ENCODE data around the gene ZCCHC14.
"Not testable (repeated sequence)": the region's sequence is repeated elsewhere in the genome, so short reads cannot be mapped to it uniquely, and the experiment has no call there.

The ZCCHC14 gene

GRCh38 chr16:87503232-87503937 lies 10.6 kb upstream of the ZCCHC14 start:
- not testable (repeated sequence) for H3K27ac ChIP-seq (ENCODE audit: low read length); H3K9ac ChIP-seq (ENCODE audit: low read depth, low read length); H3K27me3 ChIP-seq (ENCODE audit: insufficient read depth, low read length); H3K4me3 ChIP-seq (ENCODE audit: low read length); H3K9me3 ChIP-seq (ENCODE audit: insufficient read depth, low read depth, low read length); H3K4me1 ChIP-seq (ENCODE audit: insufficient read depth, low read length); H3K36me3 ChIP-seq (ENCODE audit: insufficient read depth, low read depth, low read length)

- Histone ChIP-seq H3K4me1 (ENCODE audit: insufficient read depth, low read length) (no peaks in the 10 kb centered on the region; the same call in 1 of the 2 replicates), H3K27ac (ENCODE audit: low read length) (no peak overlapping the region), H3K36me3 (ENCODE audit: insufficient read depth, low read depth, low read length) (no peaks in the 10 kb centered on the region), H3K27me3 (ENCODE audit: insufficient read depth, low read length) (no peaks in the 10 kb centered on the region), H3K9ac (ENCODE audit: low read depth, low read length) (no peak overlapping the region), H3K9me3 (ENCODE audit: insufficient read depth, low read depth, low read length) (no peaks in the 10 kb centered on the region; the same call in 1 of the 2 replicates), H3K4me3 (ENCODE audit: low read length) (no peak overlapping the region)
Observed at GRCh38 chr16:87502308-87502969, 9.6 kb upstream of the ZCCHC14 start.

GRCh38 chr16:87501117-87501516 lies 8.3 kb upstream of the ZCCHC14 start:
- Histone ChIP-seq H3K4me1 (ENCODE audit: insufficient read depth, low read length) (no peaks in the 10 kb centered on the region; the same call in 1 of the 2 replicates), H3K9me3 (ENCODE audit: insufficient read depth, low read depth, low read length) (no peaks in the 10 kb centered on the region; the same call in 1 of the 2 replicates), H3K27ac (ENCODE audit: low read length) (no peak overlapping the region), H3K36me3 (ENCODE audit: insufficient read depth, low read depth, low read length) (no peaks in the 10 kb centered on the region), H3K4me3 (ENCODE audit: low read length) (no peak overlapping the region), H3K27me3 (ENCODE audit: insufficient read depth, low read length) (no peaks in the 10 kb centered on the region), H3K9ac (ENCODE audit: low read depth, low read length) (no peak overlapping the region)

- H3K9ac ChIP-seq (ENCODE audit: low read depth, low read length) = no peak overlapping the region
- H3K4me1 ChIP-seq (ENCODE audit: insufficient read depth, low read length) = no peaks in the 10 kb centered on the region; the same call in 1 of the 2 replicates
- H3K4me3 ChIP-seq (ENCODE audit: low read length) = no peak overlapping the region
- no peaks in the 10 kb centered on the region for H3K27me3 ChIP-seq (ENCODE audit: insufficient read depth, low read length)
- H3K27ac ChIP-seq (ENCODE audit: low read length) = no peak overlapping the region
- H3K9me3 ChIP-seq (ENCODE audit: insufficient read depth, low read depth, low read length) = no peaks in the 10 kb centered on the region; the same call in 1 of the 2 replicates
- no peaks in the 10 kb centered on the region for H3K36me3 ChIP-seq (ENCODE audit: insufficient read depth, low read depth, low read length)
Observed at GRCh38 chr16:87499189-87499486, 6.3 kb upstream of the ZCCHC14 start.

- H3K9me3 ChIP-seq (ENCODE audit: insufficient read depth, low read depth, low read length) = no peaks in the 10 kb centered on the region; the same call in 1 of the 2 replicates
- no peaks in the 10 kb centered on the region for H3K27me3 ChIP-seq (ENCODE audit: insufficient read depth, low read length)
- H3K36me3 ChIP-seq (ENCODE audit: insufficient read depth, low read depth, low read length) = no peaks in the 10 kb centered on the region
- no peak overlapping the region for H3K27ac ChIP-seq (ENCODE audit: low read length)
- no peak overlapping the region for H3K4me3 ChIP-seq (ENCODE audit: low read length)
- H3K4me1 ChIP-seq (ENCODE audit: insufficient read depth, low read length) = no peaks in the 10 kb centered on the region; the same call in 1 of the 2 replicates
- H3K9ac ChIP-seq (ENCODE audit: low read depth, low read length) = no peak overlapping the region
Observed at GRCh38 chr16:87498324-87499188, 5.7 kb upstream of the ZCCHC14 start.

- not testable (repeated sequence) for H3K27me3 ChIP-seq (ENCODE audit: insufficient read depth, low read length)
Observed at GRCh38 chr16:87497767-87498290, 5.0 kb upstream of the ZCCHC14 start.

GRCh38 chr16:87497023-87497766 lies 4.4 kb upstream of the ZCCHC14 start:
- H3K9ac ChIP-seq (ENCODE audit: low read depth, low read length); H3K4me1 ChIP-seq (ENCODE audit: insufficient read depth, low read length); H3K27me3 ChIP-seq (ENCODE audit: insufficient read depth, low read length); H3K27ac ChIP-seq (ENCODE audit: low read length); H3K4me3 ChIP-seq (ENCODE audit: low read length); H3K36me3 ChIP-seq (ENCODE audit: insufficient read depth, low read depth, low read length); H3K9me3 ChIP-seq (ENCODE audit: insufficient read depth, low read depth, low read length): not testable (repeated sequence)

More at GRCh38 chr16:87497767-87498290, 5.0 kb upstream of the ZCCHC14 start:
- not testable (repeated sequence) for H3K9ac ChIP-seq (ENCODE audit: low read depth, low read length); H3K4me3 ChIP-seq (ENCODE audit: low read length); H3K9me3 ChIP-seq (ENCODE audit: insufficient read depth, low read depth, low read length); H3K36me3 ChIP-seq (ENCODE audit: insufficient read depth, low read depth, low read length); H3K4me1 ChIP-seq (ENCODE audit: insufficient read depth, low read length); H3K27ac ChIP-seq (ENCODE audit: low read length)

GRCh38 chr16:87496447-87496801 lies 3.6 kb upstream of the ZCCHC14 start:
- Histone ChIP-seq H3K9me3 (ENCODE audit: insufficient read depth, low read depth, low read length) (no peaks in the 10 kb centered on the region), H3K27me3 (ENCODE audit: insufficient read depth, low read length) (peaks cover 4% of the 10 kb centered on the region; the same call in 1 of the 2 replicates), H3K36me3 (ENCODE audit: insufficient read depth, low read depth, low read length) (no peaks in the 10 kb centered on the region), H3K4me3 (ENCODE audit: low read length) (no peak overlapping the region), H3K9ac (ENCODE audit: low read depth, low read length) (no peak overlapping the region), H3K27ac (ENCODE audit: low read length) (no peak overlapping the region), H3K4me1 (ENCODE audit: insufficient read depth, low read length) (no peaks in the 10 kb centered on the region; the same call in 1 of the 2 replicates)

- Histone ChIP-seq H3K27me3 (ENCODE audit: insufficient read depth, low read length) (peaks cover 10% of the 10 kb centered on the region; the same call in 1 of the 2 replicates), H3K4me1 (ENCODE audit: insufficient read depth, low read length) (no peaks in the 10 kb centered on the region; the same call in none of the 2 replicates), H3K27ac (ENCODE audit: low read length) (no peak overlapping the region), H3K9ac (ENCODE audit: low read depth, low read length) (no peak overlapping the region), H3K9me3 (ENCODE audit: insufficient read depth, low read depth, low read length) (no peaks in the 10 kb centered on the region), H3K4me3 (ENCODE audit: low read length) (no peak overlapping the region), H3K36me3 (ENCODE audit: insufficient read depth, low read depth, low read length) (no peaks in the 10 kb centered on the region)
Observed at GRCh38 chr16:87495578-87496446, 3.0 kb upstream of the ZCCHC14 start.

- H3K27ac ChIP-seq (ENCODE audit: low read length) = no peak overlapping the region
- peak overlapping the region; percentile 69; the same call in 1 of the 2 replicates for H3K4me3 ChIP-seq (ENCODE audit: low read length)
- H3K27me3 ChIP-seq (ENCODE audit: insufficient read depth, low read length) = peaks cover 10% of the 10 kb centered on the region; the same call in 1 of the 2 replicates
- H3K9ac ChIP-seq (ENCODE audit: low read depth, low read length) = peak overlapping the region; percentile 27; the same call in 1 of the 2 replicates
- no peaks in the 10 kb centered on the region for H3K9me3 ChIP-seq (ENCODE audit: insufficient read depth, low read depth, low read length)
- no peaks in the 10 kb centered on the region for H3K36me3 ChIP-seq (ENCODE audit: insufficient read depth, low read depth, low read length)
- H3K4me1 ChIP-seq (ENCODE audit: insufficient read depth, low read length) = peaks cover 12% of the 10 kb centered on the region; the same call in 1 of the 2 replicates
Observed at GRCh38 chr16:87493608-87494280, 920 bp upstream of the ZCCHC14 start.

All from iPS-20b (cell line).